ENCODE results near the gene RIT1. TPM values are rescaled to one million over a fixed set of nuclear protein-coding genes. Genes with fewer than 3 reads are reported as not detected.

The RIT1 gene
- total RNA-seq, 2 experiments from 2014 or later, result 19.4 to 20.0 TPM

GRCh38 chr1:155889566-155889965 is 21.6 kb downstream of the RIT1 start:
- Mint-ChIP-seq H3K4me1 (peaks cover 11% of the 10 kb centered on the region), H3K4me3 (no peak overlapping the region), H3K27me3 (no peaks in the 10 kb centered on the region), H3K36me3 (no peaks in the 10 kb centered on the region), H3K27ac (no peak overlapping the region), H3K9me3 (no peaks in the 10 kb centered on the region)
- no peak for DNase-seq

DNA sequence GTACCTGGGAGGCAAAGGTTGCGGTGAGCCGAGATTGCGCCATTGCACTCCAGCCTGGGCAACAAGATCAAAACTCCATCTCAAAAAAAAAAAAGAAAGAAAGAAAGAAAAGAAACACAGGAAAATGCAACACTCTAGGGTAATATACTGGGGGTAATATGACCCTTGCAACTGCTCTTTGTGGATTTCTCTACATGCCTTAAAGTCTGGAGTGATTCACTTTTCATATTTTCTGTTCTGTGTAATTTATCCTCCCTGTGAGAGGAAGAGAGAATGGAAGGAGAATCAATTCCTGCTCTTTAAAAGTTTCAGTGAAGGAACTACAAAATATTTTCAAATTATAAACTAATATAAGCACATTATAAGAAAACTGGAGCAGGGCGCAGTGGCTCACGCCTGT is 22.7 kb downstream of the RIT1 start:
- no peak for DNase-seq
- Mint-ChIP-seq H3K4me3 (no peak overlapping the region), H3K27me3 (no peaks in the 10 kb centered on the region), H3K36me3 (no peaks in the 10 kb centered on the region), H3K27ac (no peak overlapping the region), H3K9me3 (no peaks in the 10 kb centered on the region), H3K4me1 (peaks cover 8% of the 10 kb centered on the region)

- Mint-ChIP-seq H3K27me3 (no peaks in the 10 kb centered on the region), H3K36me3 (no peaks in the 10 kb centered on the region), H3K9me3 (no peaks in the 10 kb centered on the region), H3K4me3 (no peak overlapping the region), H3K4me1 (peaks cover 1% of the 10 kb centered on the region), H3K27ac (no peak overlapping the region)
- no peak for DNase-seq
These were observed 26.2 kb downstream of the RIT1 start for GRCh38 chr1:155884982-155885381.

DNA sequence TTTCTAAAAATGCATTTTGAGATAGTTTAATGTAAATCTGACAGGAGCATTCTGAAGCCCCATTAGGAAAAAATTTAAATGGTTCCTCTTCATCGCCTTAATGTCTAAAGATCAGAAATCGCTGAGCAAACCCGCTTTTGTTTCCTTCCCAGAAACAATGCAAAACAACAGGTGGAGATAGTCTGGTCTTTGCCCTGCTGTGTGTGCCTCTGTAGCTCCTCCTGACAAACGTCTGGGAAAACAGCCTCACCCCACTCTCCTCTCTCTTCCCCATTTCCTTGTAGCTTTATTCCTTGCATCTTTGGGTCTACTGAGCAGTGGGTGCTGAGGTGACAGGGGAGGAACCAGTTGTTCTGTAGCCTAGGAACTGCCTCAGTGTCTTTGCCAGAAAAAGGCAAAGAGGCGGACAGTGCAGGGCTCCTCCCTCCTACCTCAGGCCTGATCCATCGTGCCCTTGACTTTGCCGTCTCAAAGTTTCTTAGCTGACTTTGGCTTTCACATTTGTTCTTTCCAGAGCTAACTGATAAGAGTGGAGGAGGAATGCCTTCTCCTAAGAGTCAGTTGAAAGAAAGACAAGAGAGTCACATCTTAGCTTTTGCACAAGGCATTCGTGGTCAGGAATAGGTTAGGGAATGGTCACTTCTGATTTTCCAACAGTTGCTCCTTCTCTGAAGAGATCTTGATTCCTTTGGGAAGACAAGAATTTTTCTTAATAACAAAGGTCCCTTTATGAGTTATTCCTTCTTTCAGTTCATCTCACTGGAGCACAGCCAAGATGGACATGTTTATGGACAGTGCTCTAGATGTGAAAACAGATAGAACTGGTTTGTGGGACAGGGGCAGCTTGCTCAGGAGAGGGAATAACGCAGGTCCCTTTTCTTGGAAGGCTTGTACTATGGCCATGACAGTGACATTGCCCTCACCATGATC is 26.9 kb downstream of the RIT1 start:
- Mint-ChIP-seq H3K4me3 (no peak overlapping the region), H3K9me3 (no peaks in the 10 kb centered on the region), H3K36me3 (no peaks in the 10 kb centered on the region), H3K27ac (no peak overlapping the region), H3K27me3 (no peaks in the 10 kb centered on the region), H3K4me1 (peaks cover 1% of the 10 kb centered on the region)
- no peak for DNase-seq

- H3K4me3 Mint-ChIP-seq, result no peak overlapping the region
- no peak overlapping the region for H3K27ac Mint-ChIP-seq
- no peaks in the 10 kb centered on the region for H3K36me3 Mint-ChIP-seq
- H3K9me3 Mint-ChIP-seq, result no peaks in the 10 kb centered on the region
- H3K4me1 Mint-ChIP-seq, result peaks cover 1% of the 10 kb centered on the region
- DNase-seq, result no peak
- H3K27me3 Mint-ChIP-seq, result no peaks in the 10 kb centered on the region
These were observed 28.4 kb downstream of the RIT1 start for GRCh38 chr1:155882766-155883165.

DNA sequence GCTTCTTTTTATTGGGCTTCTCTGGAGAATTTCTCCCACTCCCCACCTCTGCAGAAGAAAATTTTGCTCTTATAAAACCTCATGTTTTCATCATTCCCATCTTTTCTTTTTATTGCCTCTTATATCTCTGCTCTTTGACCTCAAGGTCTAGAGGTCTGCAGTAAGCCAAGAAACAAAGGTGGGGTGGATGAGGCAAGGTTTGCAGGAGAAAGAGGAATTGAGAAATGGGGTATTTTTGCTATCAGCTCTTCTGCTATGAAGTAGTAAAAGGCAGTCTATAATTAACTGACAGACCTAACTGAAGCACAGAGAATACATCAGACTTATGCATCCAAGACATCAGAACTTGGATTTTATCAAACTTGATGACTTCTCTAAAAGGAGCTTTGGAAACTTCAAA is 28.9 kb downstream of the RIT1 start:
- Mint-ChIP-seq H3K4me1 (peaks cover 1% of the 10 kb centered on the region), H3K9me3 (no peaks in the 10 kb centered on the region), H3K27ac (no peak overlapping the region), H3K36me3 (no peaks in the 10 kb centered on the region), H3K27me3 (no peaks in the 10 kb centered on the region), H3K4me3 (no peak overlapping the region)
- no peak for DNase-seq

GRCh38 chr1:155880950-155881349 is 30.2 kb downstream of the RIT1 start:
- Mint-ChIP-seq H3K27me3 (no peaks in the 10 kb centered on the region), H3K9me3 (no peaks in the 10 kb centered on the region), H3K4me1 (peaks cover 1% of the 10 kb centered on the region), H3K4me3 (no peak overlapping the region), H3K27ac (no peak overlapping the region), H3K36me3 (no peaks in the 10 kb centered on the region)
- no peak for DNase-seq

- H3K27ac Mint-ChIP-seq, result no peak overlapping the region
- no peaks in the 10 kb centered on the region for H3K9me3 Mint-ChIP-seq
- no peak overlapping the region for H3K4me3 Mint-ChIP-seq
- DNase-seq, result no peak
- H3K27me3 Mint-ChIP-seq, result no peaks in the 10 kb centered on the region
- H3K4me1 Mint-ChIP-seq, result peaks cover 1% of the 10 kb centered on the region
- H3K36me3 Mint-ChIP-seq, result no peaks in the 10 kb centered on the region
These were observed 30.9 kb downstream of the RIT1 start for GRCh38 chr1:155880251-155880650.

DNA sequence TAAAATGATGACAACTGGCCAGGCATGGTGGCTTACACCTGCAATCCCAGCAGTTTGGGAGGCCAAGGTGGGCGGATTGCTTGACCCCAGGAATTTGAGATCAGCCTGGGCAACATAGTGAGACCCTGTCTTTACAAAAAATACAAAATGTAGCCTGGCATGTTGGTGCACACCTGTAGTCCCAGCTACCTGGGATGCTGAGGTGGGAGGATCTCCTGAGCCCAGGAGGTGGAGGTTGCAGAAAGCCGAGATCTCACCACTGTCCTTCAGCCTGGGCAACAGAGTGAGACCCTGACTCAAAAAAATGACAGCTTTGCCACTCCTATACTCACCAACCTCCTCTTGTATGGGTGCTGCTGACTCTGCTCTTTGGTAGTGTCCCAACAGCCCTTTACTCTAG is 33.2 kb downstream of the RIT1 start:
- Mint-ChIP-seq H3K36me3 (no peaks in the 10 kb centered on the region), H3K27ac (no peak overlapping the region), H3K4me3 (no peak overlapping the region), H3K27me3 (no peaks in the 10 kb centered on the region), H3K9me3 (no peaks in the 10 kb centered on the region), H3K4me1 (no peaks in the 10 kb centered on the region)
- DNase-seq, result no peak

DNA sequence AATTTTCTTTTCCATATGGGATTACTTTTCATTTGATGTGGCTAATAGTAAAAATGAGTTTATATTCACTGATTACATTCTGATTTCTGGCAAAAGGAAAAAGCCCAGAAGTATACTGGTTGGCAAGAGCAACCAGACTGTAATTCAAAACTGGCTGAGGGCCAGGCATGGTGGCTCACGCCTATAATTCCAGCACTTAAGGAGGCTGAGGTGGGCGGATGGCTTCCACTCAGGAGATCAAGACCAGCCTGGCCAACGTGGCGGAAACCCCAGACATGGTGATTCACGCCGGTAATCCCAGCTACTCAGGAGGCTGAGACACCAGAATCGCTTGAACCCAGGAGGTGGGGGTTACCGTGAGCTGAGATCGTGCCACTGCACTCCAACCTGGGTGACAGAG is 37.3 kb downstream of the RIT1 start:
- Mint-ChIP-seq H3K27ac (no peak overlapping the region), H3K4me3 (no peak overlapping the region), H3K36me3 (peaks cover 2% of the 10 kb centered on the region), H3K27me3 (no peaks in the 10 kb centered on the region), H3K4me1 (no peaks in the 10 kb centered on the region), H3K9me3 (no peaks in the 10 kb centered on the region)
- DNase-seq, result no peak

- Mint-ChIP-seq H3K4me3 (no peak overlapping the region), H3K4me1 (no peaks in the 10 kb centered on the region), H3K27ac (no peak overlapping the region), H3K9me3 (no peaks in the 10 kb centered on the region), H3K27me3 (no peaks in the 10 kb centered on the region), H3K36me3 (peaks cover 2% of the 10 kb centered on the region)
- DNase-seq, result no peak
These were observed 38.6 kb downstream of the RIT1 start for GRCh38 chr1:155872527-155872926.

- Mint-ChIP-seq H3K4me1 (no peaks in the 10 kb centered on the region), H3K27me3 (no peaks in the 10 kb centered on the region), H3K36me3 (peaks cover 2% of the 10 kb centered on the region), H3K27ac (no peak overlapping the region), H3K4me3 (no peak overlapping the region), H3K9me3 (no peaks in the 10 kb centered on the region)
- no peak for DNase-seq
These were observed 39.8 kb downstream of the RIT1 start for GRCh38 chr1:155871390-155871789.

DNA sequence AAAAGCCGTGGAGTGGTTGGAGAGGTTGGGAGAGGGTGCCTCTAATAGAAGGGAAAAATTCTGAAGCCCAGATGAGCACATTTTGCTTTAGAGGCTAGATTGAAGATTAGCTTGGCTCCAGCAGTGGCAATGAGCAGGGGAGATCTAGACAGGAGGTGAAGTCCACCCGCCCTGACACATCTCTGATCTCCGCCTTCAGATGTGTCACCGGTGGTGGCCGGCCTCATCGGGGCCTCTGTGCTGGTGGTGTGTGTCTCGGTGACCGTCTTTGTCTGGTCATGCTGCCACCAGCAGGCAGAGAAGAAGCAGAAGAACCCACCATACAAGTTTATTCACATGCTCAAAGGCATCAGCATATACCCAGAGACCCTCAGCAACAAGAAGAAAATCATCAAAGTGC is 43.4 kb downstream of the RIT1 start:
- no peaks in the 10 kb centered on the region for H3K27me3 Mint-ChIP-seq
- no peaks in the 10 kb centered on the region for H3K9me3 Mint-ChIP-seq
- no peaks in the 10 kb centered on the region for H3K4me1 Mint-ChIP-seq
- no peak overlapping the region for H3K27ac Mint-ChIP-seq
- H3K36me3 Mint-ChIP-seq, result peaks cover 2% of the 10 kb centered on the region
- no peak overlapping the region for H3K4me3 Mint-ChIP-seq
- DNase-seq, result no peak

DNA sequence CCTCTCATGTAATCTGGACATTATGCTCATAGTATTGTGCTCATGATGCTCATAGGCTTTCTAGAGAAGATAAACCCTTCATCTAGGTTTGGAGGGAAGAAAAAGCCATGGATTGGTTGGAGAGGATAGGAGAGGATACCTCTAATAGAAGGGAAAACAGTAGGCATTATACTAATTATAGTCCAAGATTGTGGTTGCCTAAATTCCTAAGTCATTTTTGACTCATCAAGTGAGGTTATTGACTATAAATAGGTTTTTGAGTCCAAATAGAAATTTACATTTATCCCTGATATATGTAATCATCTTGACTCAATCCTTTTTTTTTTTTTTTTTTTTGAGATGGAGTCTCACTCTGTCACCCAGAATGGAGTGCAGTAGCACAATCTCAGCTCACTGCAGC is 46.8 kb downstream of the RIT1 start:
- Mint-ChIP-seq H3K4me1 (peaks cover 8% of the 10 kb centered on the region), H3K27ac (no peak overlapping the region), H3K4me3 (no peak overlapping the region), H3K27me3 (peaks cover 30% of the 10 kb centered on the region), H3K36me3 (no peaks in the 10 kb centered on the region), H3K9me3 (no peaks in the 10 kb centered on the region)
- no peak for DNase-seq

- DNase-seq, result no peak
- peaks cover 30% of the 10 kb centered on the region for H3K27me3 Mint-ChIP-seq
- no peak overlapping the region for H3K4me3 Mint-ChIP-seq
- peaks cover 2% of the 10 kb centered on the region for H3K36me3 Mint-ChIP-seq
- no peaks in the 10 kb centered on the region for H3K9me3 Mint-ChIP-seq
- no peak overlapping the region for H3K27ac Mint-ChIP-seq
- H3K4me1 Mint-ChIP-seq, result peaks cover 27% of the 10 kb centered on the region
These were observed 49.3 kb downstream of the RIT1 start for GRCh38 chr1:155861896-155862295.

GRCh38 chr1:155860970-155861510 is 50.1 kb downstream of the RIT1 start:
- Mint-ChIP-seq H3K9me3 (no peaks in the 10 kb centered on the region), H3K4me1 (peaks cover 31% of the 10 kb centered on the region), H3K36me3 (peaks cover 4% of the 10 kb centered on the region), H3K4me3 (peak overlapping the region; percentile 89), H3K27me3 (peaks cover 30% of the 10 kb centered on the region), H3K27ac (peak overlapping the region; percentile 6)
- no peak for DNase-seq

Measured in activated naive CD8-positive, alpha-beta T cell treated with anti-CD3 and anti-CD28 coated beads for 36 hours (primary cell).